ENCODE results near the gene WDR88. TPM values are rescaled to one million over a fixed set of nuclear protein-coding genes. Genes with fewer than 3 reads are reported as not detected.

The WDR88 gene
- total and polyA plus RNA-seq, 2 donors from 2014 or later = not detected

DNA sequence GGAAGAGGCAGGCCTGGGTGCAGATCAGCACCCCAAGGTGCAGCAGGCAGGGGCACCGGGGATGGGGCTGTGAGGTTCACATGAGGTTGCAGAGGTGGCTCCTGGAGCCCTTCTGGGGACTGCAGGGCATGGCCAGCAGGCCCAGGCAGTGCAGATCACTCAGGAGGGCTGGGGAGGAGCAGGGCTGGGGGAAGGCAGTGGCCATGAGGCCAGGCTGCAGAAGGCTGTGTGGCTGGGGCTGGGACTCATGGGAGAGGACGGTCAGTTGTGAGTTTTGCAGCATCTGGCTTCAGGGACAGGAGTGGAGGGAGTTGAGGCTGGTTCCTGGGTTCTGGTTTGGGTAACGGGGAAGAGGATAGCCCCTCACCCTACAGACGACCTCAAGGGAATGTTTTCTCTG is 7.3 kb downstream of the WDR88 start:
- DNase-seq (no peak), FAIRE-seq (no peak)
- Histone ChIP-seq H3K4me3 (ENCODE audit: low read length in 3 of 3) (no peak overlapping the region), H3K9ac (ENCODE audit: low read length in 3 of 3) (no peak overlapping the region), H3K36me3 (ENCODE audit: control insufficient read depth in 2 of 3, insufficient read depth in 3 of 3, low read length in 3 of 3) (no peaks in the 10 kb centered on the region), H3K27ac (ENCODE audit: low read depth in 2 of 2, low read length in 2 of 2) (no peak overlapping the region), H3K9me3 (ENCODE audit: control insufficient read depth in 2 of 3, insufficient read depth in 1 of 3, low read length in 3 of 3) (no peaks in the 10 kb centered on the region), H3K27me3 (ENCODE audit: control insufficient read depth, insufficient read depth, low read length) (no peaks in the 10 kb centered on the region), H3K4me1 (ENCODE audit: control insufficient read depth in 2 of 3, insufficient read depth in 2 of 3, low read depth in 1 of 3, low read length in 3 of 3) (peaks cover 0 to 2% (median 0%) of the 10 kb centered on the region in 3 donors)
- intact Hi-C loops (cut with DNase I) = no loop called here
- no peak for TF ChIP-seq CTCF (IDR thresholded peaks at IDR 0.05; ENCODE audit: borderline replicate concordance, extremely low read depth, insufficient read depth)

GRCh38 chr19:33143897-33144405 is 12.0 kb downstream of the WDR88 start:
- intact Hi-C loops (cut with DNase I) = no loop called here
- Histone ChIP-seq H3K4me1 (ENCODE audit: control insufficient read depth in 2 of 3, insufficient read depth in 2 of 3, low read depth in 1 of 3, low read length in 3 of 3) (peaks cover 0 to 2% (median 0%) of the 10 kb centered on the region in 3 donors), H3K4me3 (ENCODE audit: low read length in 3 of 3) (no peak overlapping the region), H3K9me3 (ENCODE audit: control insufficient read depth in 2 of 3, insufficient read depth in 1 of 3, low read length in 3 of 3) (no peaks in the 10 kb centered on the region), H3K27me3 (ENCODE audit: control insufficient read depth, insufficient read depth, low read length) (no peaks in the 10 kb centered on the region), H3K36me3 (ENCODE audit: control insufficient read depth in 2 of 3, insufficient read depth in 3 of 3, low read length in 3 of 3) (no peaks in the 10 kb centered on the region), H3K27ac (ENCODE audit: low read depth in 2 of 2, low read length in 2 of 2) (no peak overlapping the region), H3K9ac (ENCODE audit: low read length in 3 of 3) (no peak overlapping the region)
- DNase-seq (peak; percentile 61 to 77 (median 74)), FAIRE-seq (no peak)
- TF ChIP-seq CTCF (IDR thresholded peaks at IDR 0.05; ENCODE audit: borderline replicate concordance, extremely low read depth, insufficient read depth) = peak; percentile 91

- H3K27me3 ChIP-seq (ENCODE audit: control insufficient read depth, insufficient read depth, low read length) = no peaks in the 10 kb centered on the region
- H3K27ac ChIP-seq (ENCODE audit: low read depth in 2 of 2, low read length in 2 of 2) = no peak overlapping the region
- H3K9ac ChIP-seq (ENCODE audit: low read length in 3 of 3) = no peak overlapping the region
- TF ChIP-seq CTCF (IDR thresholded peaks at IDR 0.05; ENCODE audit: borderline replicate concordance, extremely low read depth, insufficient read depth) = no peak
- DNase-seq (no peak), FAIRE-seq (no peak)
- no peak overlapping the region for H3K4me3 ChIP-seq (ENCODE audit: low read length in 3 of 3)
- intact Hi-C loops (cut with DNase I) = no loop called here
- no peaks in the 10 kb centered on the region for H3K9me3 ChIP-seq (ENCODE audit: control insufficient read depth in 2 of 3, insufficient read depth in 1 of 3, low read length in 3 of 3)
- H3K4me1 ChIP-seq (ENCODE audit: control insufficient read depth in 2 of 3, insufficient read depth in 2 of 3, low read depth in 1 of 3, low read length in 3 of 3) = peaks cover 0 to 2% (median 0%) of the 10 kb centered on the region in 3 donors
- H3K36me3 ChIP-seq (ENCODE audit: control insufficient read depth in 2 of 3, insufficient read depth in 3 of 3, low read length in 3 of 3) = no peaks in the 10 kb centered on the region
Measured at GRCh38 chr19:33146209-33146608, 14.3 kb downstream of the WDR88 start.

- DNase-seq (no peak), FAIRE-seq (no peak)
- no peak for TF ChIP-seq CTCF (IDR thresholded peaks at IDR 0.05; ENCODE audit: borderline replicate concordance, extremely low read depth, insufficient read depth)
Measured at GRCh38 chr19:33147538-33147937, 15.6 kb downstream of the WDR88 start.

More at GRCh38 chr19:33147538-33147937, 15.6 kb downstream of the WDR88 start:
- no peaks in the 10 kb centered on the region for H3K27me3 ChIP-seq (ENCODE audit: control insufficient read depth, insufficient read depth, low read length)
- intact Hi-C loops (cut with DNase I) = no loop called here
- no peak overlapping the region for H3K9ac ChIP-seq (ENCODE audit: low read length in 3 of 3)
- no peaks in the 10 kb centered on the region for H3K9me3 ChIP-seq (ENCODE audit: control insufficient read depth in 2 of 3, insufficient read depth in 1 of 3, low read length in 3 of 3)
- H3K27ac ChIP-seq (ENCODE audit: low read depth in 2 of 2, low read length in 2 of 2) = no peak overlapping the region
- no peaks in the 10 kb centered on the region for H3K36me3 ChIP-seq (ENCODE audit: control insufficient read depth in 2 of 3, insufficient read depth in 3 of 3, low read length in 3 of 3)
- H3K4me3 ChIP-seq (ENCODE audit: low read length in 3 of 3) = no peak overlapping the region
- peaks cover 0 to 2% (median 0%) of the 10 kb centered on the region in 3 donors for H3K4me1 ChIP-seq (ENCODE audit: control insufficient read depth in 2 of 3, insufficient read depth in 2 of 3, low read depth in 1 of 3, low read length in 3 of 3)

Measured in kidney (tissue), 14 donors.